Fibroblast of lung (primary cell): ENCODE results near the gene AIFM1.

ENCODE experiments used
- CTCF ChIP-seq, 2 donors: IDR thresholded peaks in 1 of 2; conservative IDR thresholded peaks in 1 of 2; 1 replicate in 1 of 2; 2 replicates in 1 of 2; pipeline ENCODE4 v1.5.1; 2011 to 2012; ENCODE audit warnings: low read length in 2 of 2, control low read depth in 1 of 2, inconsistent platforms in 1 of 2, low read depth in 1 of 2, mild to moderate bottlenecking in 1 of 2
- EZH2 ChIP-seq: IDR thresholded peaks from 2 replicates; pipeline ENCODE4 v1.5.1; 2012; ENCODE audit warnings: low read length, control low read depth, mild to moderate bottlenecking; ENCODE audit errors: missing control alignments

DNA sequence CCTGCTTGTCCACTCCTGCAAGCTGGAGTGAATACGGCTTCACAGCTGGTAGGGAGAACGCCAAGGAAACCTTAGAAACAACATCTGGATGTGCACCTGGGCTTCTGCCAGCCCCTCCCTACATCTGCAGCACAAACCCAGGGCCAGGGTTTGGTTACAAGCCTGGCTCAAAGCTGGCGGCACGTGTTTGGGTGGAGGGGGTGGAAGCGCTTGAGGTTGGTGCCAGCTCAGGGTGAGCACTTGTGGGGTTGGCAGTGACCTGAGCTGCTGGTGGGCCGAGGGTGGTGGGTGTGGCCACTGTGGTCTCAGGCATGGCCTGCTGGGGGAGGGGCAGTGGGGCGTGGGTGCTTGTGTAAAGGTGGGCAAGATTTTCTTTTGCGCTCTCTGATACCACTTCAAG lies 70.9 kb downstream of the AIFM1 start:
- TF ChIP-seq CTCF (conservative IDR thresholded peaks at IDR 0.05 in 1 of 2, IDR thresholded peaks at IDR 0.05 in 1 of 2; ENCODE audit: low read depth in 1 of 2, low read length in 2 of 2) (no peak), EZH2 (no peak)
